Suprapubic skin (tissue), 4 donors: ENCODE data around the gene CHI3L1. TPM values are rescaled to one million over a fixed set of nuclear protein-coding genes. Genes with fewer than 3 reads are reported as not detected.

Experiments
- DNase-seq, 2 donors: peaks; one replicate each; pipeline ENCODE4 v3.0.0-alpha.2; 2019; ENCODE audit warnings: low spot score in 2 of 2
- H3K27ac ChIP-seq: fragments of 200-600 bp; sonication (generic); one replicate; pipeline ENCODE4 v1.5.1; 2019
- H3K27me3 ChIP-seq: fragments of 200-600 bp; sonication (generic); one replicate; pipeline ENCODE4 v1.5.1; 2019
- H3K36me3 ChIP-seq: fragments of 200-600 bp; sonication (generic); one replicate; pipeline ENCODE4 v1.5.1; 2019
- H3K4me1 ChIP-seq: fragments of 200-600 bp; sonication (generic); one replicate; pipeline ENCODE4 v1.5.1; 2019
- H3K4me3 ChIP-seq: fragments of 200-600 bp; sonication (generic); one replicate; pipeline ENCODE4 v1.5.1; 2019; ENCODE audit warnings: mild to moderate bottlenecking
- H3K9me3 ChIP-seq: fragments of 200-600 bp; sonication (generic); one replicate; pipeline ENCODE4 v1.5.1; 2019
- EP300 ChIP-seq: sonication (generic); formaldehyde crosslinking; IDR thresholded peaks from one replicate; pipeline ENCODE4 v1.6.1; 2017; ENCODE audit warnings: antibody characterized with exemption
- POLR2A ChIP-seq, 2 donors: fragments of 450-650 bp; IDR thresholded peaks; one replicate each; pipeline ENCODE4 v1.6.1; 2017; ENCODE audit warnings: antibody characterized with exemption in 2 of 2, mild to moderate bottlenecking in 2 of 2, moderate library complexity in 2 of 2
- POLR2AphosphoS5 ChIP-seq, 3 donors: sonication (generic); formaldehyde crosslinking; IDR thresholded peaks; one replicate each; pipeline ENCODE4 v1.6.1; 2017; ENCODE audit warnings: antibody characterized with exemption in 3 of 3
- WGBS: methylation state at CpG from one replicate; pipeline ENCODE4 v1.1.5; 2018; 5-methylcytosine and 5-hydroxymethylcytosine counted together
- total RNA-seq, 4 donors: library from RNA; depleted of rRNA; stranded (reverse); fragments of >200 nt; gene quantifications; one replicate each; pipeline ENCODE4 v1.1.0, GENCODE V29; 2016
- TF ChIP-seq, protein P1 (sequence below), 2 donors: fragments of 200-600 bp in 1 of 2; fragments of 450-650 bp in 1 of 2; sonication (generic) in 1 of 2; IDR thresholded peaks; one replicate each; pipeline ENCODE4 v1.5.1; 2016 to 2019; ENCODE audit warnings: antibody characterized with exemption in 2 of 2, mild to moderate bottlenecking in 1 of 2, moderate library complexity in 1 of 2

CHI3L1 gene
- total RNA-seq, 4 donors from 2014 or later, result 100 to 257 (median 128) TPM

DNA sequence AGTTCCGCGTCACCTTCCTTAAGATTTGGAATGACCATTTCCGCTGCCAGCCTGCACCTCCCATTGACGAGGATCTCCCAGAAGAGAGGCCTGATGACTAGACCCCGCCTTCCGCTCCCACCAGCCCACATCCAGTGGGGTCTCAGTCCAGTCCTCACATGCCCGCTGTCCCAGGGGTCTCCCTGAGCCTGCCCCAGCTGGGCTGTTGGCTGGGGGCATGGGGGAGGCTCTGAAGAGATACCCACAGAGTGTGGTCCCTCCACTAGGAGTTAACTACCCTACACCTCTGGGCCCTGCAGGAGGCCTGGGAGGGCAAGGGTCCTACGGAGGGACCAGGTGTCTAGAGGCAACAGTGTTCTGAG lies 20.7 kb downstream of the CHI3L1 start:
- Histone ChIP-seq H3K4me1 (no peaks in the 10 kb centered on the region), H3K4me3 (no peak overlapping the region), H3K27ac (no peak overlapping the region), H3K36me3 (no peaks in the 10 kb centered on the region), H3K9me3 (no peaks in the 10 kb centered on the region), H3K27me3 (peaks cover 16% of the 10 kb centered on the region)
- 96% methylated on average over 7 of the region's 8 CpGs for WGBS
- TF ChIP-seq, protein P1, sequence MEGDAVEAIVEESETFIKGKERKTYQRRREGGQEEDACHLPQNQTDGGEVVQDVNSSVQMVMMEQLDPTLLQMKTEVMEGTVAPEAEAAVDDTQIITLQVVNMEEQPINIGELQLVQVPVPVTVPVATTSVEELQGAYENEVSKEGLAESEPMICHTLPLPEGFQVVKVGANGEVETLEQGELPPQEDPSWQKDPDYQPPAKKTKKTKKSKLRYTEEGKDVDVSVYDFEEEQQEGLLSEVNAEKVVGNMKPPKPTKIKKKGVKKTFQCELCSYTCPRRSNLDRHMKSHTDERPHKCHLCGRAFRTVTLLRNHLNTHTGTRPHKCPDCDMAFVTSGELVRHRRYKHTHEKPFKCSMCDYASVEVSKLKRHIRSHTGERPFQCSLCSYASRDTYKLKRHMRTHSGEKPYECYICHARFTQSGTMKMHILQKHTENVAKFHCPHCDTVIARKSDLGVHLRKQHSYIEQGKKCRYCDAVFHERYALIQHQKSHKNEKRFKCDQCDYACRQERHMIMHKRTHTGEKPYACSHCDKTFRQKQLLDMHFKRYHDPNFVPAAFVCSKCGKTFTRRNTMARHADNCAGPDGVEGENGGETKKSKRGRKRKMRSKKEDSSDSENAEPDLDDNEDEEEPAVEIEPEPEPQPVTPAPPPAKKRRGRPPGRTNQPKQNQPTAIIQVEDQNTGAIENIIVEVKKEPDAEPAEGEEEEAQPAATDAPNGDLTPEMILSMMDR (IDR thresholded peaks at IDR 0.05), result no peak
- TF ChIP-seq POLR2AphosphoS5 (IDR thresholded peaks at IDR 0.05), result no peak
- no peak for TF ChIP-seq EP300
- no peak for TF ChIP-seq POLR2A (IDR thresholded peaks at IDR 0.05)
- DNase-seq, result no peak

DNA sequence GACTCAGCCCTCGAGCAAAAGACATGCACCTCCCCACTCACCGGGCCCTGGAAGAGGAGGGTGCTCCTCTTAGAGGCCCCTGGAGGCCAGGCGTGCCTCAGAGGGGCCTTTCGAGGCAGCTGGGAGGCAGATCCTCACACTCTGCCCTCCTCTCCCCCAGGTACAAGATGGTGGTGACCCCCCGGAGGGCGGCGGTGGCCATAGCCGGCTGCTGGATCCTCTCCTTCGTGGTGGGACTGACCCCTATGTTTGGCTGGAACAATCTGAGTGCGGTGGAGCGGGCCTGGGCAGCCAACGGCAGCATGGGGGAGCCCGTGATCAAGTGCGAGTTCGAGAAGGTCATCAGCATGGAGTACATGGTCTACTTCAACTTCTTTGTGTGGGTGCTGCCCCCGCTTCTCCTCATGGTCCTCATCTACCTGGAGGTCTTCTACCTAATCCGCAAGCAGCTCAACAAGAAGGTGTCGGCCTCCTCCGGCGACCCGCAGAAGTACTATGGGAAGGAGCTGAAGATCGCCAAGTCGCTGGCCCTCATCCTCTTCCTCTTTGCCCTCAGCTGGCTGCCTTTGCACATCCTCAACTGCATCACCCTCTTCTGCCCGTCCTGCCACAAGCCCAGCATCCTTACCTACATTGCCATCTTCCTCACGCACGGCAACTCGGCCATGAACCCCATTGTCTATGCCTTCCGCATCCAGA lies 21.3 kb downstream of the CHI3L1 start:
- H3K4me1 ChIP-seq, result no peaks in the 10 kb centered on the region
- H3K27ac ChIP-seq, result no peak overlapping the region
- no peaks in the 10 kb centered on the region for H3K9me3 ChIP-seq
- TF ChIP-seq, protein P1 (IDR thresholded peaks at IDR 0.05), result no peak
- TF ChIP-seq POLR2A (IDR thresholded peaks at IDR 0.05), result no peak
- no peak for TF ChIP-seq POLR2AphosphoS5 (IDR thresholded peaks at IDR 0.05)
- TF ChIP-seq EP300, result no peak
- WGBS, result 94% methylated on average over 28 of the region's 28 CpGs
- H3K4me3 ChIP-seq, result no peak overlapping the region
- H3K27me3 ChIP-seq, result peaks cover 16% of the 10 kb centered on the region
- no peak for DNase-seq
- H3K36me3 ChIP-seq, result no peaks in the 10 kb centered on the region

DNA sequence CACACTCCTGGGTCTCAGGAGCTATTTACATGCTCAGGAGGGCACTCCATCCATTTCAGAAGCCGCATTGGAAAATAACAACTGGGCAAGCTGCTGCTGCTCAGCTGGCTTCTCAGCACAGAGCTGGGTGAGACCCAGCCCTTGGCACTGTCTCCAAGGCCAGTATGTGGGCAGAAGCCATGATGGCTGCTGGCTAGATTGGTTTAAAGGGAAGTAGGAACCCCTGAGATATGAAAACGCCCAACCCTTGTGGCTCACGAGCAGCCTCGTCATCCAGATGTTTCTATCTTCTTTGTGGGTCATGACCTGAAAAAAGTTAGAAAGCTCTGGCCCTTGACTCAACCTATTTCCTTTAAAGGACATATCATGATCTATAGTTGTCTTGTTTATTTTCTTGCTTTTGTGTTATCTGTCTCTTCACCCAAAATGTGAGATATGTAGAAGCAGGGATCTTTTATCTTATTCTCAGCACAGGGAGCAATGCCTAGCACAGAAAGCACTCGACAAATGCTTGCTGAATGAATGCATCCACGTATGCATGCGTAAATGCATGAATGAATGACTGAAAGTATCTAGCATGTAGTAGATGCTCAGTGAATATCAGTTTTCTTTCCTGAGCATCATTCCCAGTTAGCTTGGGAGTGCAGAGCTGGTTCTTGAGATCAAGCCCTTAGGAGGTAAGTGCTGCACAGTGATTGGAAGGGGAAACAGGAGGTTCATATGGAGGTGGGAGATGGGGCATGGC lies 22.4 kb downstream of the CHI3L1 start:
- TF ChIP-seq EP300 (no peak), POLR2A (IDR thresholded peaks at IDR 0.05) (no peak), POLR2AphosphoS5 (IDR thresholded peaks at IDR 0.05) (no peak)
- TF ChIP-seq, protein P1 (IDR thresholded peaks at IDR 0.05), result no peak
- no peak for DNase-seq
- WGBS, result 64% methylated on average over 7 of the region's 7 CpGs

GRCh38 chr1:203162403-203162802 lies 24.1 kb downstream of the CHI3L1 start:
- Histone ChIP-seq H3K36me3 (no peaks in the 10 kb centered on the region), H3K4me1 (no peaks in the 10 kb centered on the region), H3K27ac (no peak overlapping the region), H3K4me3 (no peak overlapping the region), H3K27me3 (peaks cover 16% of the 10 kb centered on the region), H3K9me3 (no peaks in the 10 kb centered on the region)
- no peak for TF ChIP-seq EP300
- TF ChIP-seq POLR2A (IDR thresholded peaks at IDR 0.05), result no peak
- TF ChIP-seq, protein P1 (IDR thresholded peaks at IDR 0.05), result no peak
- no peak for TF ChIP-seq POLR2AphosphoS5 (IDR thresholded peaks at IDR 0.05)
- WGBS, result 80% methylated on average over 1 of the region's 1 CpG
- no peak for DNase-seq

More for the DNA sequence above, 22.4 kb downstream of the CHI3L1 start:
- Histone ChIP-seq H3K4me3 (no peak overlapping the region), H3K27ac (no peak overlapping the region), H3K4me1 (no peaks in the 10 kb centered on the region), H3K9me3 (no peaks in the 10 kb centered on the region), H3K36me3 (no peaks in the 10 kb centered on the region), H3K27me3 (peaks cover 16% of the 10 kb centered on the region)

DNA sequence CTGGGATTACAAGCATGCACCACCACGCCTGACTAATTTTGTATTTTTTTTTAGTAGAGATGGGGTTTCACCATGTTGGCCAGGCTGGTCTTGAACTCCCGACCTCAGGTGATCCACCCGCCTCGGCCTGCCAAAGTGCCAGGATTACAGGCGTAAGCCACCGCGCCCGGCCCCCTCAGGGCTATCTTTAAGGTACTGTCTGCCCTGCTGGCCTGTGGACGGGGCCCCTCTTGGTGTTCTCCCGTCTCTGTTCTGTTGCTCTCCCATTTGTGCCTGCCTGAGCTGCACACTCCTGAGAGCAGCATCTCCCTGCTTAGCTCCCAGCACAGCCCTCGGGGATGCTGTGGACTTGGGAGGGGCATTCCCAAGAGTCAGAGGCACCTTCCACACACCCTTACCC lies 24.8 kb downstream of the CHI3L1 start:
- WGBS, result 68% methylated on average over 11 of the region's 11 CpGs
- H3K36me3 ChIP-seq, result no peaks in the 10 kb centered on the region
- H3K27me3 ChIP-seq, result peaks cover 16% of the 10 kb centered on the region
- TF ChIP-seq POLR2AphosphoS5 (IDR thresholded peaks at IDR 0.05) (no peak), POLR2A (IDR thresholded peaks at IDR 0.05) (no peak), EP300 (no peak)
- TF ChIP-seq, protein P1 (IDR thresholded peaks at IDR 0.05), result no peak
- no peaks in the 10 kb centered on the region for H3K4me1 ChIP-seq
- no peak overlapping the region for H3K4me3 ChIP-seq
- H3K9me3 ChIP-seq, result no peaks in the 10 kb centered on the region
- H3K27ac ChIP-seq, result no peak overlapping the region
- DNase-seq, result no peak
